Ascending aorta (tissue), 2 donors: ENCODE results near the gene PTGER2. TPM values are rescaled to one million over a fixed set of nuclear protein-coding genes. Genes with fewer than 3 reads are reported as not detected.

Experiments
- DNase-seq, 2 donors: peaks; one replicate each; pipeline ENCODE4 v3.0.0-alpha.2; 2019; ENCODE audit warnings: low spot score in 2 of 2
- H3K27ac ChIP-seq, 2 donors: fragments of 200-600 bp; sonication (generic); one replicate each; pipeline ENCODE4 v1.5.1; 2016 to 2017; ENCODE audit warnings: mild to moderate bottlenecking in 1 of 2
- H3K27me3 ChIP-seq: fragments of 200-600 bp; sonication (generic); one replicate; pipeline ENCODE4 v1.5.1; 2017
- H3K36me3 ChIP-seq, 2 donors: fragments of 200-600 bp; sonication (generic); one replicate each; pipeline ENCODE4 v1.5.1; 2016
- H3K4me1 ChIP-seq, 2 donors: fragments of 200-600 bp; sonication (generic); one replicate each; pipeline ENCODE4 v1.5.1; 2016 to 2017; ENCODE audit warnings: mild to moderate bottlenecking in 1 of 2
- H3K4me3 ChIP-seq, 2 donors: fragments of 200-600 bp; sonication (generic); one replicate each; pipeline ENCODE4 v1.5.1; 2016 to 2017; ENCODE audit warnings: mild to moderate bottlenecking in 1 of 2
- H3K9me3 ChIP-seq, 2 donors: fragments of 200-600 bp; sonication (generic); one replicate each; pipeline ENCODE4 v1.5.1; 2016
- CTCF ChIP-seq, 3 experiments: fragments of 200-600 bp in 2 of 3; fragments of 450-650 bp in 1 of 3; sonication (generic) in 2 of 3; IDR thresholded peaks; one replicate each; pipeline ENCODE4 v1.5.1; 2016 to 2019; ENCODE audit warnings: antibody characterized with exemption in 3 of 3, mild to moderate bottlenecking in 1 of 3, moderate library complexity in 1 of 3
- intact Hi-C: fragments of 100-400 bp; cut with DNase I; formaldehyde crosslinking; loops from one replicate; pipeline ENCODE4 v1.15.1; 2023
- total RNA-seq: library from RNA; depleted of rRNA; stranded (reverse); fragments of >200 nt; gene quantifications from one replicate; pipeline ENCODE4 v1.1.0, GENCODE V29; 2016

The PTGER2 gene
- total RNA-seq, 1 donor from 2014 or later = 1.9 TPM

- intact Hi-C loops = no loop called here
- Histone ChIP-seq H3K27ac (no peak overlapping the region), H3K4me1 (no peaks in the 10 kb centered on the region), H3K27me3 (no peaks in the 10 kb centered on the region), H3K9me3 (no peaks in the 10 kb centered on the region), H3K36me3 (no peaks in the 10 kb centered on the region), H3K4me3 (no peak overlapping the region)
- DNase-seq = no peak
- no peak for TF ChIP-seq CTCF (IDR thresholded peaks at IDR 0.05)
Observed at GRCh38 chr14:52348776-52349175, 34.7 kb downstream of the PTGER2 start.

GRCh38 chr14:52349731-52350130 is 35.6 kb downstream of the PTGER2 start:
- intact Hi-C loops = no loop called here
- Histone ChIP-seq H3K4me1 (peaks cover 0 to 3% of the 10 kb centered on the region in 2 donors), H3K36me3 (no peaks in the 10 kb centered on the region), H3K9me3 (no peaks in the 10 kb centered on the region), H3K27ac (no peak overlapping the region), H3K4me3 (no peak overlapping the region), H3K27me3 (no peaks in the 10 kb centered on the region)
- TF ChIP-seq CTCF (IDR thresholded peaks at IDR 0.05) = no peak
- no peak for DNase-seq

- TF ChIP-seq CTCF (IDR thresholded peaks at IDR 0.05) = no peak
- H3K4me1 ChIP-seq = peaks cover 0 to 3% of the 10 kb centered on the region in 2 donors
- no peaks in the 10 kb centered on the region for H3K27me3 ChIP-seq
- no peaks in the 10 kb centered on the region for H3K36me3 ChIP-seq
- intact Hi-C loops = no loop called here
- DNase-seq = no peak
- H3K9me3 ChIP-seq = no peaks in the 10 kb centered on the region
- no peak overlapping the region for H3K4me3 ChIP-seq
- no peak overlapping the region for H3K27ac ChIP-seq
Observed at GRCh38 chr14:52350445-52350844, 36.3 kb downstream of the PTGER2 start.

GRCh38 chr14:52351233-52352060 is 37.3 kb downstream of the PTGER2 start:
- Histone ChIP-seq H3K27me3 (no peaks in the 10 kb centered on the region), H3K4me1 (peaks cover 0 to 3% of the 10 kb centered on the region in 2 donors), H3K27ac (no peak overlapping the region), H3K9me3 (no peaks in the 10 kb centered on the region), H3K36me3 (no peaks in the 10 kb centered on the region), H3K4me3 (no peak overlapping the region)
- no peak for DNase-seq
- intact Hi-C loops = no loop called here
- TF ChIP-seq CTCF (IDR thresholded peaks at IDR 0.05) = no peak

GRCh38 chr14:52352061-52352491 is 38.0 kb downstream of the PTGER2 start:
- Histone ChIP-seq H3K4me1 (peaks cover 0 to 3% of the 10 kb centered on the region in 2 donors), H3K27ac (no peak overlapping the region), H3K27me3 (no peaks in the 10 kb centered on the region), H3K4me3 (no peak overlapping the region), H3K9me3 (no peaks in the 10 kb centered on the region), H3K36me3 (no peaks in the 10 kb centered on the region)
- TF ChIP-seq CTCF (IDR thresholded peaks at IDR 0.05) = no peak
- no peak for DNase-seq
- intact Hi-C loops = no loop called here
